HepG2 (cell line): ENCODE data around the gene PAPSS1. TPM values are rescaled to one million over a fixed set of nuclear protein-coding genes. Genes with fewer than 3 reads are reported as not detected.

Experiments
- KAT2B ChIP-seq: fragments of 150-350 bp; IDR thresholded peaks from 2 replicates; pipeline ENCODE4 v1.6.1; 2014; ENCODE audit warnings: low read depth, low read length, borderline replicate concordance
- MIER3 ChIP-seq: IDR thresholded peaks from 2 replicates; pipeline ENCODE4 v1.6.1; 2016; ENCODE audit warnings: missing compliant biosample characterization, borderline replicate concordance
- ZNF207 ChIP-seq: fragments of 450-650 bp; IDR thresholded peaks from 2 replicates; pipeline ENCODE4 v1.6.1; 2016; ENCODE audit warnings: antibody characterized with exemption, borderline replicate concordance
- ZNF329 ChIP-seq: sonication (generic); formaldehyde crosslinking; IDR thresholded peaks from 2 replicates; pipeline ENCODE4 v1.9.0; 2021; ENCODE audit warnings: low read depth, mild to moderate bottlenecking, missing genetic modification reagents
- ZNF547 ChIP-seq: sonication (generic); formaldehyde crosslinking; IDR thresholded peaks from 2 replicates; pipeline ENCODE4 v1.5.1; 2020; ENCODE audit warnings: mild to moderate bottlenecking, missing genetic modification reagents
- ZNF552 ChIP-seq: sonication (generic); formaldehyde crosslinking; IDR thresholded peaks from 2 replicates; pipeline ENCODE4 v1.9.0; 2022; ENCODE audit warnings: missing genetic modification reagents, mild to moderate bottlenecking, borderline replicate concordance
- ZSCAN20 ChIP-seq: sonication (generic); formaldehyde crosslinking; IDR thresholded peaks from 2 replicates; pipeline ENCODE4 v1.4.0; 2020; ENCODE audit warnings: missing genetic modification reagents, mild to moderate bottlenecking, borderline replicate concordance
- polyA plus RNA-seq, 8 experiments: library from polyadenylated mRNA; depleted of rRNA in 3 of 8; stranded (reverse) in 7 of 8; unstranded in 1 of 8; fragments of >200 nt; fragmentation: Illumina TruSeq in 4 of 8; extraction: Trizol in 4 of 8; gene quantifications; 2 replicates each; pipeline versions ENCODE4 v1.2.1 to v1.2.3, GENCODE V29; 2011 to 2016; ENCODE audit warnings: low read depth in 4 of 8, missing spikeins in 1 of 8, mixed read lengths in 1 of 8; ENCODE audit not compliant: insufficient read depth in 1 of 8
- total RNA-seq, 5 experiments: library from RNA; depleted of rRNA; stranded (reverse); fragments of >200 nt; fragmentation: Illumina TruSeq; extraction: Trizol; gene quantifications; 2 replicates each; pipeline ENCODE4 v1.2.3, GENCODE V29; 2016; ENCODE audit warnings: low read depth in 1 of 5
- TF ChIP-seq, protein P1 (sequence below): sonication (generic); IDR thresholded peaks from 2 replicates; pipeline ENCODE4 v1.6.1; 2016; ENCODE audit warnings: low read depth, borderline replicate concordance
- TF ChIP-seq, protein P2 (sequence below): IDR thresholded peaks from 2 replicates; pipeline ENCODE4 v1.6.1; 2018; ENCODE audit warnings: missing genetic modification reagents, mild to moderate bottlenecking, missing compliant biosample characterization
- TF ChIP-seq, protein P3 (sequence below): sonication (generic); formaldehyde crosslinking; IDR thresholded peaks from 2 replicates; pipeline ENCODE4 v1.4.0; 2020; ENCODE audit warnings: mild to moderate bottlenecking, missing genetic modification reagents

PAPSS1 gene
- total and polyA plus RNA-seq, 2 of the 13 experiments (the other 11 are each of a cell fraction or from before 2014, with no cell fraction given): 105 to 126 TPM

DNA sequence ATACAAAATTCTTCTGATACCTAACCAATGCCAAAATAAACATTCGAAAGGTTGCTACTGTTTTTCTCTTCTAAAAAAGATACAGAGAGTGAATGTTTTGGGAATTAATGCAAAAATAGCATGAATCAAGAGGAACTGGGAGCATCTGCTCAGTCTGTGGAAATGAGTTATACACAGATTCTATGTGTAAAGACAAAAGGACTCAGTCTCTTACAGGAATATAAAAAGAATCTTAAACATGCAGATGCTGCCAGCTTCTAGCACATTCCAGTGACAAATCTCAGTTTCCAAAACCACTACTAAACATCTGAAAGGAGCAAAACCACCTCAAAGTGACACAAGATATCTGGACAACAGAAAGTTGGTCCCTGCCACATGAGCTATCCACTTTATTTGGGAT lies 55.0 kb downstream of the PAPSS1 start (continued):
- TF ChIP-seq ZSCAN20 (CRISPR knock-in tag): no peak
- no peak for TF ChIP-seq ZNF547 (CRISPR knock-in tag)
- TF ChIP-seq ZNF552 (CRISPR knock-in tag): no peak
- TF ChIP-seq MIER3 (CRISPR knock-in tag): no peak
- TF ChIP-seq, protein P1, sequence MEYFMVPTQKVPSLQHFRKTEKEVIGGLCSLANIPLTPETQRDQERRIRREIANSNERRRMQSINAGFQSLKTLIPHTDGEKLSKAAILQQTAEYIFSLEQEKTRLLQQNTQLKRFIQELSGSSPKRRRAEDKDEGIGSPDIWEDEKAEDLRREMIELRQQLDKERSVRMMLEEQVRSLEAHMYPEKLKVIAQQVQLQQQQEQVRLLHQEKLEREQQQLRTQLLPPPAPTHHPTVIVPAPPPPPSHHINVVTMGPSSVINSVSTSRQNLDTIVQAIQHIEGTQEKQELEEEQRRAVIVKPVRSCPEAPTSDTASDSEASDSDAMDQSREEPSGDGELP: no peak
- TF ChIP-seq, protein P2, sequence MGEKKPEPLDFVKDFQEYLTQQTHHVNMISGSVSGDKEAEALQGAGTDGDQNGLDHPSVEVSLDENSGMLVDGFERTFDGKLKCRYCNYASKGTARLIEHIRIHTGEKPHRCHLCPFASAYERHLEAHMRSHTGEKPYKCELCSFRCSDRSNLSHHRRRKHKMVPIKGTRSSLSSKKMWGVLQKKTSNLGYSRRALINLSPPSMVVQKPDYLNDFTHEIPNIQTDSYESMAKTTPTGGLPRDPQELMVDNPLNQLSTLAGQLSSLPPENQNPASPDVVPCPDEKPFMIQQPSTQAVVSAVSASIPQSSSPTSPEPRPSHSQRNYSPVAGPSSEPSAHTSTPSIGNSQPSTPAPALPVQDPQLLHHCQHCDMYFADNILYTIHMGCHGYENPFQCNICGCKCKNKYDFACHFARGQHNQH (CRISPR knock-in tag): no peak
- TF ChIP-seq, protein P3, sequence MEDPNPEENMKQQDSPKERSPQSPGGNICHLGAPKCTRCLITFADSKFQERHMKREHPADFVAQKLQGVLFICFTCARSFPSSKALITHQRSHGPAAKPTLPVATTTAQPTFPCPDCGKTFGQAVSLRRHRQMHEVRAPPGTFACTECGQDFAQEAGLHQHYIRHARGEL: no peak
- no peak for TF ChIP-seq KAT2B
- no peak for TF ChIP-seq ZNF329 (CRISPR knock-in tag)
- no peak for TF ChIP-seq ZNF207
